HL-60 (cell line): ENCODE results near the gene SMAD6.

Experiments
- DNase-seq, 2 experiments: peaks; one replicate each; pipeline ENCODE4 v3.0.0-alpha.2; 2010 to 2020; ENCODE audit warnings: low read depth in 1 of 2, low spot score in 1 of 2
- H3K27ac ChIP-seq: fragments of 250-450 bp; sonication (Bioruptor Pico); replicated peaks from 2 replicates; pipeline ENCODE4 v1.5.1; 2020; ENCODE audit warnings: mild to moderate bottlenecking, moderate library complexity
- H3K27me3 ChIP-seq: fragments of 250-450 bp; sonication (Bioruptor Pico); 2 replicates; pipeline ENCODE4 v1.5.1; 2021; ENCODE audit warnings: mild to moderate bottlenecking, moderate library complexity; ENCODE audit not compliant: insufficient read depth, poor library complexity, severe bottlenecking
- H3K4me3 ChIP-seq: replicated peaks from 2 replicates; pipeline ENCODE4 v1.5.1; 2011; ENCODE audit warnings: mild to moderate bottlenecking, control low read depth, low read length; ENCODE audit not compliant: insufficient read depth
- CTCF ChIP-seq: IDR thresholded peaks from one replicate; pipeline ENCODE4 v1.5.1; 2011; ENCODE audit warnings: low read length, control low read depth, inconsistent platforms; ENCODE audit not compliant: insufficient read depth
- GABPA ChIP-seq: IDR thresholded peaks from 2 replicates; pipeline ENCODE4 v1.6.1; 2012; ENCODE audit warnings: low read depth
- POLR2AphosphoS5 ChIP-seq: IDR thresholded peaks from 2 replicates; pipeline ENCODE4 v1.6.1; 2012; ENCODE audit warnings: low read depth
- SPI1 ChIP-seq: IDR thresholded peaks from 2 replicates; pipeline ENCODE4 v1.6.1; 2012; ENCODE audit warnings: low read depth, mild to moderate bottlenecking, borderline replicate concordance
- TF ChIP-seq, protein P1 (sequence below): IDR thresholded peaks from 2 replicates; pipeline ENCODE4 v1.6.1; 2012; ENCODE audit warnings: low read depth; ENCODE audit not compliant: insufficient replicate concordance

Gene SMAD6

GRCh38 chr15:66803182-66803729 is 101.2 kb downstream of the SMAD6 start:
- Histone ChIP-seq H3K4me3 (no peak overlapping the region), H3K27ac (no peak overlapping the region), H3K27me3 (no peaks in the 10 kb centered on the region)
- DNase-seq, result no peak
- no peak for TF ChIP-seq POLR2AphosphoS5
- TF ChIP-seq CTCF, result no peak
- TF ChIP-seq SPI1, result no peak
- TF ChIP-seq GABPA, result no peak
- TF ChIP-seq, protein P1, sequence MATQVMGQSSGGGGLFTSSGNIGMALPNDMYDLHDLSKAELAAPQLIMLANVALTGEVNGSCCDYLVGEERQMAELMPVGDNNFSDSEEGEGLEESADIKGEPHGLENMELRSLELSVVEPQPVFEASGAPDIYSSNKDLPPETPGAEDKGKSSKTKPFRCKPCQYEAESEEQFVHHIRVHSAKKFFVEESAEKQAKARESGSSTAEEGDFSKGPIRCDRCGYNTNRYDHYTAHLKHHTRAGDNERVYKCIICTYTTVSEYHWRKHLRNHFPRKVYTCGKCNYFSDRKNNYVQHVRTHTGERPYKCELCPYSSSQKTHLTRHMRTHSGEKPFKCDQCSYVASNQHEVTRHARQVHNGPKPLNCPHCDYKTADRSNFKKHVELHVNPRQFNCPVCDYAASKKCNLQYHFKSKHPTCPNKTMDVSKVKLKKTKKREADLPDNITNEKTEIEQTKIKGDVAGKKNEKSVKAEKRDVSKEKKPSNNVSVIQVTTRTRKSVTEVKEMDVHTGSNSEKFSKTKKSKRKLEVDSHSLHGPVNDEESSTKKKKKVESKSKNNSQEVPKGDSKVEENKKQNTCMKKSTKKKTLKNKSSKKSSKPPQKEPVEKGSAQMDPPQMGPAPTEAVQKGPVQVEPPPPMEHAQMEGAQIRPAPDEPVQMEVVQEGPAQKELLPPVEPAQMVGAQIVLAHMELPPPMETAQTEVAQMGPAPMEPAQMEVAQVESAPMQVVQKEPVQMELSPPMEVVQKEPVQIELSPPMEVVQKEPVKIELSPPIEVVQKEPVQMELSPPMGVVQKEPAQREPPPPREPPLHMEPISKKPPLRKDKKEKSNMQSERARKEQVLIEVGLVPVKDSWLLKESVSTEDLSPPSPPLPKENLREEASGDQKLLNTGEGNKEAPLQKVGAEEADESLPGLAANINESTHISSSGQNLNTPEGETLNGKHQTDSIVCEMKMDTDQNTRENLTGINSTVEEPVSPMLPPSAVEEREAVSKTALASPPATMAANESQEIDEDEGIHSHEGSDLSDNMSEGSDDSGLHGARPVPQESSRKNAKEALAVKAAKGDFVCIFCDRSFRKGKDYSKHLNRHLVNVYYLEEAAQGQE, result no peak

DNA sequence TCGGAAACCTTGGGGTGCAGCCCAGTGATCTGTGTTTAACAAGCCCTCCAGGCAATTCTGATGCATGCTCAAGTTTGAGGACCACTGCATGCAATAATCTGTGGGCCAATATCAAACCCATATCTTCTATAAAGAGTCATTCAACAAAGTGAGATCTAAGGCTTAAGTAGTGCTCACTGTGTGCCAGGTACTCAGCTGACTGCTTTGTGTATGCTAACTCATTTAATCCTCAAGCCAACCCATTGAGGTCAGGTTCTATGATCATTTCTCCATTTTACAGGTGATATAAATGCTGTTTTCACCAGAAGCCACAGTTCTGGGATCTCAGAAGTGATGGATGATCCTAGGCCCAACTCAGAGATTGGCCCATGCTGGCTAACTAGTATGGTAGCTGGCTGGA is 101.7 kb downstream of the SMAD6 start:
- Histone ChIP-seq H3K27me3 (no peaks in the 10 kb centered on the region), H3K4me3 (no peak overlapping the region), H3K27ac (no peak overlapping the region)
- no peak for DNase-seq
- TF ChIP-seq GABPA, result no peak
- no peak for TF ChIP-seq CTCF
- no peak for TF ChIP-seq SPI1
- TF ChIP-seq, protein P1, result no peak
- TF ChIP-seq POLR2AphosphoS5, result no peak

DNA sequence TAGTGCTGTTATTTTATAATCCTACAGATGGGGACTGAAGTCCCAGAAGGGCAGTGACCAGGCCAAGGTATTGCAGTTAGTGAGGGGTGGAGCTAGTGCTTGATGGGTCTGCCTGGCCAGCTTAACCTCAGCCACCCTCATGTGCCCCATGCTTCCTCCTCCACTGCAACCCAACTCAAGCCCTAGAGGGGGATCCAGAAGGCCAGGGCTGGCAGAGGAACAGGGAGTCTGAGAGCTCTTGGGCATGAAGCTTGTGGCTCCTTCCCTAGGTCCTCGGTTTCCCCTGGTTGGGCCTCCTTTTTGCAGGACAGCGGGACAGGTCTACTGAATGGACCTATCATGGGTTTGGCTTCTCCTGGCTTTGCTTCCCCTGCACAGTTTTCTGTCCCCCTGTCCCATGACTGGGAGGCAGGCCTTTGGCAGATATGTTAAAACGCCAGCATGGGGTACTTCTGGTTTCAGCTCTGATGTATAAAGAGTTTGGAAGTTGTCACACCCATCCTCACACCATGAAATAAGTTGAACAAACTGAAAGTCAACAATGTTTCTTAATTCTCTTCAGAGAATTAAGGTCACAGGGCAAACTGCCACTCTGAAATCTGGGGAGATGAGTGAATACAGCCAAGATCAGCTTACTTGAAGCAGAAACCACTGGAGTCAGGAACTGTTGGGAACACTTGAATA is 103.3 kb downstream of the SMAD6 start:
- TF ChIP-seq POLR2AphosphoS5 (no peak), SPI1 (no peak), GABPA (no peak), CTCF (no peak)
- TF ChIP-seq, protein P1, result no peak
- no peak overlapping the region for H3K4me3 ChIP-seq
- no peaks in the 10 kb centered on the region for H3K27me3 ChIP-seq
- no peak for DNase-seq
- H3K27ac ChIP-seq, result no peak overlapping the region
